Brain microvascular endothelial cell (primary cell): ENCODE data around the gene DPM1.

Source experiments
- DNase-seq: peaks from one replicate; pipeline ENCODE4 v3.0.0-alpha.2; 2020
- H3K27ac ChIP-seq: fragments of 250-450 bp; sonication (Bioruptor Pico); 2 replicates; pipeline ENCODE4 v1.5.1; 2020; ENCODE audit warnings: mild to moderate bottlenecking, moderate library complexity
- H3K27me3 ChIP-seq: fragments of 250-450 bp; sonication (Bioruptor Pico); replicated peaks from 2 replicates; pipeline ENCODE4 v1.5.1; 2020; ENCODE audit warnings: mild to moderate bottlenecking
- H3K36me3 ChIP-seq: fragments of 250-450 bp; sonication (Bioruptor Pico); replicated peaks from 2 replicates; pipeline ENCODE4 v1.5.1; 2020; ENCODE audit warnings: mild to moderate bottlenecking
- H3K4me3 ChIP-seq: 2 replicates; pipeline ENCODE4 v1.5.1; 2011; ENCODE audit warnings: low read depth, mild to moderate bottlenecking, control low read depth, low read length, moderate library complexity
- in situ Hi-C: cut with HindIII; loops from 2 replicates; pipeline ENCODE4 v1.10.0; 2017; ENCODE audit warnings: low sequenced_read_pairs, low pct_ligation_motif_present
- TF ChIP-seq, protein P1 (sequence below): IDR thresholded peaks from 2 replicates; pipeline ENCODE4 v1.5.1; 2011; ENCODE audit warnings: low read depth, mild to moderate bottlenecking, moderate library complexity, low read length, control low read depth, inconsistent platforms; ENCODE audit errors: missing control alignments

The DPM1 gene

DNA sequence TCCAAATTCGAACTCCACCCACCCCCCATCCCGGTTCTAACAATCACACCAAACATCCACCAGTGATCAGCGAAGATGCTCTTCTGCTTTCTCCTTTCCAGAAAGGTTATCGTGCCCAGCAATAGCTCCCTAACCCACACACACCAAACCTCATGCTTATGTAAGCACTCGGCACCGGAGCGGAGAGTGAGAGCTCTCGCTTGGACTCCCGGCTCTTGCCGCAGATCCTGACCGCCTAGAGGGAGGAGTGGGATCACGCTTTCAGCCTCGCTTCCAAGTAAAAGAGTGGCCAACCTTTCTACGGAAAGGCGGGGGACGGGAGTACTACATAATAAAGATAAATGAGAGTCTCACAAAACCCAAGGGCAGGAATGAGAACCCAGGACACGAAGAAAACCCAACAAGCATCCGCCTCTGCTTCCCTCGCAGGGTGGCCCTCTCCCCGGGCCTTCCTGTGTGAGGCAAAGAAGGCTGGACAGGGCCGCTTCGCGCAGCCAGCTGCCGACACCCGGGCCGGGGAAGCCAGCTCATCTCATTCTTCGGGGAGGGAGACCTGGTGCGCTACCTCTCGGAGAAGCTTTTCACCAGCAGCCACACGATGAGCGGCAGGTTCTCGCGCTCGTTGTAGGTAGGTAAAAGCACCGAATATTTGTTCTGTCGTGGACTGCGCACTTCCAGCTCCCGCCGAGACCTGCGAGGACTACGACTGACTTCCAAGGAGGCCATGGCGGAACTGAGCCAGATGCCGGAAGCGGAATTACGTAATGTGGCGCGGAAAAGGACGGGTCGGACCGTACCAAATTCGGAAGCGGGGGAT is at the start of gene DPM1:
DPM1 (minus strand) TSS at position 735 of the 817 bp plus-strand sequence; CDS start at position 726, 9 bp downstream.
- in situ Hi-C loops: no loop called here
- DNase-seq: peak; percentile 80
- TF ChIP-seq, protein P1, sequence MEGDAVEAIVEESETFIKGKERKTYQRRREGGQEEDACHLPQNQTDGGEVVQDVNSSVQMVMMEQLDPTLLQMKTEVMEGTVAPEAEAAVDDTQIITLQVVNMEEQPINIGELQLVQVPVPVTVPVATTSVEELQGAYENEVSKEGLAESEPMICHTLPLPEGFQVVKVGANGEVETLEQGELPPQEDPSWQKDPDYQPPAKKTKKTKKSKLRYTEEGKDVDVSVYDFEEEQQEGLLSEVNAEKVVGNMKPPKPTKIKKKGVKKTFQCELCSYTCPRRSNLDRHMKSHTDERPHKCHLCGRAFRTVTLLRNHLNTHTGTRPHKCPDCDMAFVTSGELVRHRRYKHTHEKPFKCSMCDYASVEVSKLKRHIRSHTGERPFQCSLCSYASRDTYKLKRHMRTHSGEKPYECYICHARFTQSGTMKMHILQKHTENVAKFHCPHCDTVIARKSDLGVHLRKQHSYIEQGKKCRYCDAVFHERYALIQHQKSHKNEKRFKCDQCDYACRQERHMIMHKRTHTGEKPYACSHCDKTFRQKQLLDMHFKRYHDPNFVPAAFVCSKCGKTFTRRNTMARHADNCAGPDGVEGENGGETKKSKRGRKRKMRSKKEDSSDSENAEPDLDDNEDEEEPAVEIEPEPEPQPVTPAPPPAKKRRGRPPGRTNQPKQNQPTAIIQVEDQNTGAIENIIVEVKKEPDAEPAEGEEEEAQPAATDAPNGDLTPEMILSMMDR: no peak
- Histone ChIP-seq H3K36me3 (peaks cover 22% of the 10 kb centered on the region), H3K27ac (peak within 1 kb of the TSS; percentile 99), H3K4me3 (peak within 1 kb of the TSS; percentile 98), H3K27me3 (no peaks in the 10 kb centered on the region)

DNA sequence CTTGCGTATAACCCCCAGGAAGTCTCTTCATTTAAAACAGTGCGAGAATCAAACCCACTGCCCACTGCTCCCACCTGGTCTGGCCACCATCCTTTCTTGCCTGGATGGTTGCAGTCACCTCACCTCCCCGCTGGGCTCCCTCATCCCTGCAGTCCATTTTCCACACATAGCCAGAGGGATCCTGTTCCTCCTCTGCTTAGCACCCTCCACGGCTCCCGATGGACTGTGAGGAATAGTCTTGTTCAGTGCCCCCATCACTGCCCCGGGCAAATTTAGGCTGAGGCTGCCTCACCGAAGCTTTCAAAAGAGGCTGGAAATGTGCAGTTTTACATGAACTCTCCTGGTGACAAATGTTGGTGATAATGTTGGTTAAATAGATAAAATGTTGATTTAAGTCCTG is 46.9 kb upstream of the DPM1 start:
- Histone ChIP-seq H3K27me3 (no peaks in the 10 kb centered on the region), H3K4me3 (no peak overlapping the region), H3K27ac (no peak overlapping the region), H3K36me3 (peaks cover 73% of the 10 kb centered on the region)
- in situ Hi-C loops: no loop called here
- no peak for DNase-seq
- TF ChIP-seq, protein P1: no peak

DNA sequence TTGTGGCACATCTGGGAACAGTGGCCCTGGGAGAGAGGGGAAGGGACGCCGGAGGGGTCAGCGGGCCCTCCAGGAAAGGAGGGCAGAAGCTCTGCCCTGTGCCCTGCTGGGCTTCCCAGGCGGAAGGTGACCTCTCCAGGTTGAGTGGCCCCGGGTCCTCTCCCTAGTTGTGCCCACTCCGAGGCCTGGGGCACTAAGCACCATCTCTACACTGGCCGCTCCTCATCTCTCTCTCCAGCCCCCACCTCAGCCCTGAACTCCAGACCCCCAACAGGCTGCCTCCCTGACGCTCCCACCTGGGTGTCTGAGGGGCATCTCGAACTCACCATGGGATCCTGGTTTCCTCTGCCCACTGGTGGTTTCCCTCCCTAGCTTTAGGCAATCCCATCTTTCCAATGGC is 46.4 kb upstream of the DPM1 start:
- DNase-seq: no peak
- Histone ChIP-seq H3K36me3 (peaks cover 69% of the 10 kb centered on the region), H3K27ac (no peak overlapping the region), H3K4me3 (no peak overlapping the region), H3K27me3 (no peaks in the 10 kb centered on the region)
- in situ Hi-C loops: no loop called here
- TF ChIP-seq, protein P1: no peak

DNA sequence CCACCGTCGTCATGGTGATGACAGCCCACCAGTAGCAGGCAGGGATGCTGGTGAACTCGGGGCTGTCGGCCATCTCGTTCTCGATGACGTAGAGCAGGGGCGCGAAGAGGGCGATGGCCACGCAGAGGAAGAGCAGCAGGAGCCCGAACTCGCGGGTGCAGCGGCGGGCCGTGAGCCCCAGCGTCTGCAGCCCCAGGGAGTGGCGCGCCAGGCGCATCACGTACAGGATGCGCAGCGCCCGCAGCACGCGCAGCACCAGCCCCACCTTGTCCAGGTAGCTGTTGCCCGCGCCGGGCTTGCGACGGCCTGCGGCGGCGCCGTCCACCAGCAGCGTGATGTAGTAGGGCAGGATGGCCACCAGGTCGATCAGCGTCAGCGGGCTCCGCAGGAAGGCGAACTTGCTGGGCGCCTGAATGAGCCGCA is 46.0 kb upstream of the DPM1 start:
- DNase-seq: no peak
- peaks cover 64% of the 10 kb centered on the region for H3K36me3 ChIP-seq
- H3K4me3 ChIP-seq: no peak overlapping the region
- TF ChIP-seq, protein P1: no peak
- no peak overlapping the region for H3K27ac ChIP-seq
- no peaks in the 10 kb centered on the region for H3K27me3 ChIP-seq
- in situ Hi-C loops: no loop called here

DNA sequence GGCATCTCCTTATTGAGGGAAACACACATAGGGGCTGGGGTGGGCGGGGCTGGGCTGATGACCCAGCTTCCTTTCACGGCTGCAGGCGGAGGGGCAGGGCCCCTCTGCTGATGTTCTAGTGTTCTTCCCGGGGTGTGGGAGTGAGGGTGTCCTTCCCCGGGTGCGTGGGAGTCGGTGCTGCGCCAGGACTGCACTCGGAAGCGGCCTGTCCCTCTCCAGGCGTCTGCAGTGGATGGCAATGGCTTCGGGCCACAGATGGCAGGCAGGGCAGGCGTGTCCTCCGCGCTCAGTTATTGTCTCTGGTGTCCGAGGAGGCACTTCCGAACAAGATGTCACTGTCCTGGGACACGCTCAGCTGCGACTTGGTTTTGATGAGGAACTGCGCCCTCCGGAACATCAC is 45.4 kb upstream of the DPM1 start:
- TF ChIP-seq, protein P1: no peak
- no peak for DNase-seq
- Histone ChIP-seq H3K36me3 (peaks cover 58% of the 10 kb centered on the region), H3K4me3 (no peak overlapping the region), H3K27me3 (no peaks in the 10 kb centered on the region), H3K27ac (no peak overlapping the region)
- in situ Hi-C loops: no loop called here
